WTC11 (cell line): ENCODE results near the gene PPP6R3. TPM values are rescaled to one million over a fixed set of nuclear protein-coding genes. Genes with fewer than 3 reads are reported as not detected.
A peak's percentile ranks its signal among the peaks of the same experiment; 100 is the strongest.

Experiments
- ATAC-seq: fragments of 200-7000 bp; cut with Tn5 transposase; 2 replicates; pipeline ENCODE4 v1.10.0; 2021; ENCODE audit warnings: mild to moderate bottlenecking, moderate library complexity
- CTCF ChIA-PET: fragments of 300-600 bp; sonication (Branson Sonifier 250); formaldehyde crosslinking; loops from one replicate; lab custom pipeline; 2021; ENCODE audit warnings: antibody characterized with exemption; lab: Charles Lee
- POLR2A ChIA-PET: fragments of 350-600 bp; sonication (Branson Sonifier 250); formaldehyde crosslinking; loops from one replicate; lab custom pipeline; 2021; ENCODE audit warnings: antibody characterized with exemption; lab: Charles Lee
- DNase-seq: peaks from one replicate; pipeline ENCODE4 v3.0.0; 2021; ENCODE audit warnings: low spot score
- H3K27ac Mint-ChIP-seq: 2 replicates; pipeline ENCODE4 v1.8.0; 2021; ENCODE audit warnings: mixed read lengths
- H3K27me3 Mint-ChIP-seq: 2 replicates; pipeline ENCODE4 v1.8.0; 2021; ENCODE audit warnings: low read depth, mild to moderate bottlenecking, moderate library complexity, mixed read lengths
- H3K36me3 Mint-ChIP-seq: 2 replicates; pipeline ENCODE4 v1.8.0; 2021; ENCODE audit warnings: mixed read lengths
- H3K4me1 Mint-ChIP-seq: 2 replicates; pipeline ENCODE4 v1.8.0; 2022; ENCODE audit warnings: mixed read lengths
- H3K4me3 Mint-ChIP-seq: 2 replicates; pipeline ENCODE4 v1.8.0; 2021; ENCODE audit warnings: mild to moderate bottlenecking, moderate library complexity, mixed read lengths
- H3K9me3 Mint-ChIP-seq: 2 replicates; pipeline ENCODE4 v1.8.0; 2021; ENCODE audit warnings: mixed read lengths
- AFF4 ChIP-seq: sonication (generic); formaldehyde crosslinking; IDR thresholded peaks from 2 replicates; pipeline ENCODE4 v1.8.1; 2023; ENCODE audit warnings: mild to moderate bottlenecking, missing genetic modification reagents, borderline replicate concordance
- AR ChIP-seq: fragments of 250-450 bp; sonication (Bioruptor Pico); IDR thresholded peaks from 2 replicates; pipeline ENCODE4 v1.9.0; 2021; ENCODE audit warnings: mild to moderate bottlenecking
- CREM ChIP-seq: sonication (generic); formaldehyde crosslinking; IDR thresholded peaks from 2 replicates; pipeline ENCODE4 v1.8.1; 2022; ENCODE audit warnings: mild to moderate bottlenecking, missing genetic modification reagents, moderate library complexity
- E2F1 ChIP-seq: sonication (generic); formaldehyde crosslinking; IDR thresholded peaks from 2 replicates; pipeline ENCODE4 v1.8.0; 2022; ENCODE audit warnings: mild to moderate bottlenecking, missing genetic modification reagents
- ESRRA ChIP-seq: sonication (generic); formaldehyde crosslinking; IDR thresholded peaks from 2 replicates; pipeline ENCODE4 v1.8.1; 2022; ENCODE audit warnings: mild to moderate bottlenecking, missing genetic modification reagents, borderline replicate concordance
- GABPB1 ChIP-seq: sonication (generic); formaldehyde crosslinking; IDR thresholded peaks from 2 replicates; pipeline ENCODE4 v1.8.1; 2023; ENCODE audit warnings: mild to moderate bottlenecking, missing genetic modification reagents
- JAZF1 ChIP-seq: fragments of 250-450 bp; sonication (Bioruptor Pico); IDR thresholded peaks from 2 replicates; pipeline ENCODE4 v1.9.0; 2021; ENCODE audit warnings: moderate library complexity, mild to moderate bottlenecking, inconsistent platforms
- JUN ChIP-seq: sonication (generic); formaldehyde crosslinking; IDR thresholded peaks from 2 replicates; pipeline ENCODE4 v1.8.0; 2023; ENCODE audit warnings: mild to moderate bottlenecking, missing genetic modification reagents
- MLX ChIP-seq: sonication (generic); formaldehyde crosslinking; IDR thresholded peaks from 2 replicates; pipeline ENCODE4 v1.8.1; 2023; ENCODE audit warnings: mild to moderate bottlenecking, missing genetic modification reagents, moderate library complexity
- NFYB ChIP-seq: sonication (generic); formaldehyde crosslinking; conservative IDR thresholded peaks from 2 replicates; pipeline ENCODE4 v1.8.0; 2022; ENCODE audit warnings: low read depth, missing genetic modification reagents
- NR3C1 ChIP-seq: sonication (generic); formaldehyde crosslinking; conservative IDR thresholded peaks from 2 replicates; pipeline ENCODE4 v1.8.1; 2023; ENCODE audit warnings: low read depth, mild to moderate bottlenecking, missing genetic modification reagents
- PRDM15 ChIP-seq: sonication (generic); formaldehyde crosslinking; IDR thresholded peaks from 2 replicates; pipeline ENCODE4 v1.8.0; 2022; ENCODE audit warnings: missing genetic modification reagents
- PREB ChIP-seq: sonication (generic); formaldehyde crosslinking; IDR thresholded peaks from 2 replicates; pipeline ENCODE4 v1.8.1; 2022; ENCODE audit warnings: mild to moderate bottlenecking, missing genetic modification reagents, moderate library complexity, borderline replicate concordance
- TEAD1 ChIP-seq: sonication (generic); formaldehyde crosslinking; IDR thresholded peaks from 2 replicates; pipeline ENCODE4 v1.8.0; 2022; ENCODE audit warnings: mild to moderate bottlenecking, missing genetic modification reagents
- ZMAT4 ChIP-seq: fragments of 250-450 bp; sonication (Bioruptor Pico); IDR thresholded peaks from 2 replicates; pipeline ENCODE4 v1.9.0; 2021; ENCODE audit warnings: mild to moderate bottlenecking
- ZNF416 ChIP-seq: fragments of 250-450 bp; sonication (Bioruptor Pico); IDR thresholded peaks from 2 replicates; pipeline ENCODE4 v1.9.0; 2021; ENCODE audit warnings: mild to moderate bottlenecking, inconsistent platforms
- ZNF512 ChIP-seq: sonication (generic); formaldehyde crosslinking; IDR thresholded peaks from 2 replicates; pipeline ENCODE4 v1.8.1; 2022; ENCODE audit warnings: missing genetic modification reagents, borderline replicate concordance
- ZNF671 ChIP-seq: fragments of 250-450 bp; sonication (Bioruptor Pico); IDR thresholded peaks from 2 replicates; pipeline ENCODE4 v1.8.0; 2021; ENCODE audit warnings: mild to moderate bottlenecking
- ZSCAN18 ChIP-seq: fragments of 250-450 bp; sonication (Bioruptor Pico); IDR thresholded peaks from 2 replicates; pipeline ENCODE4 v2.1.2; 2022; ENCODE audit warnings: mild to moderate bottlenecking, moderate library complexity
- total RNA-seq: library from RNA; stranded (reverse); gene quantifications from 3 replicates; pipeline ENCODE4 v1.2.3, GENCODE V29; 2021

PPP6R3 gene
- total RNA-seq, 1 experiment from 2014 or later, result 138 TPM

- TF ChIP-seq AFF4 (CRISPR knock-in tag), result no peak
- TF ChIP-seq NR3C1 (CRISPR knock-in tag), result no peak
- no peak for TF ChIP-seq JUN (CRISPR knock-in tag)
- no peak for TF ChIP-seq JAZF1 (CRISPR knock-in tag)
Measured at GRCh38 chr11:68523743-68524142, 63.2 kb downstream of the PPP6R3 start (continued).

- CTCF ChIA-PET, result no interaction called here
- ATAC-seq, result no peak
- 0 out of 2 replicates have a peak overlapping the region, but pooled peaks have one; percentile 43 for H3K27ac Mint-ChIP-seq
- no peak for DNase-seq
- H3K9me3 Mint-ChIP-seq, result no peaks in the 10 kb centered on the region
- H3K27me3 Mint-ChIP-seq, result no peaks in the 10 kb centered on the region
- POLR2A ChIA-PET, result no interaction called here
- peaks cover 33% of the 10 kb centered on the region for H3K4me1 Mint-ChIP-seq
- no peak overlapping the region for H3K4me3 Mint-ChIP-seq
- peaks cover 71% of the 10 kb centered on the region for H3K36me3 Mint-ChIP-seq
- TF ChIP-seq GABPB1 (CRISPR knock-in tag) (no peak), PREB (CRISPR knock-in tag) (no peak), JUN (CRISPR knock-in tag) (no peak), ESRRA (CRISPR knock-in tag) (no peak), NFYB (CRISPR knock-in tag) (no peak), ZNF416 (CRISPR knock-in tag) (no peak), MLX (CRISPR knock-in tag) (no peak), AR (CRISPR knock-in tag) (no peak), TEAD1 (CRISPR knock-in tag) (no peak), JAZF1 (CRISPR knock-in tag) (no peak), CREM (no peak), ZSCAN18 (CRISPR knock-in tag) (no peak), E2F1 (CRISPR knock-in tag) (no peak), ZNF671 (CRISPR knock-in tag) (no peak), ZMAT4 (CRISPR knock-in tag) (no peak), PRDM15 (CRISPR knock-in tag) (no peak), ZNF512 (CRISPR knock-in tag) (no peak)
Measured at GRCh38 chr11:68524213-68524612, 63.7 kb downstream of the PPP6R3 start.
